CD4-positive, alpha-beta T cell treated with Interleukin-21 for 1 hour (primary cell): ENCODE data around the gene POLD2.

ENCODE experiments used
- DNase-seq: peaks from one replicate; pipeline ENCODE4 v3.0.0-alpha.2; 2020

Gene POLD2

GRCh38 chr7:44078521-44078920 is 44.8 kb downstream of the POLD2 start:
- DNase-seq = no peak

DNA sequence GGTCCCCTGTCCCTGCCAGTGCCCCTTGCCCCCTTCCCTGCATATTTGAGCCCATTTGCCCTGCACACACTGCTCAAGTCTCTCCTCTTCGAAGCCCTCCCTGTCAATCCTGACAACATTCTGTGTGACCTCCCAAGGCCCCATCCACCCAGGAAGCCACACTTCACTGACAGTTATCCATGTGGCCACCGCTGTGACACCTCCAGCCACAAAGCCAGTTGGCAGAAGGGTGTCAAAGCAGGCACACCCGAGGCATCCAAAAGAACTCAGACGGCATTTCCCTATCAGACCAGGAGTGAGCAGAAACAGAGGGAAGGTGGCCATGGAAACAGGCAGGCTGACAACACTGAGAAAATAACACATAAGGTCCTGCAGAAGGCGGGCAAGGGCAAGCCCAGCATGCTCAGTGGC is 45.7 kb downstream of the POLD2 start:
- no peak for DNase-seq

DNA sequence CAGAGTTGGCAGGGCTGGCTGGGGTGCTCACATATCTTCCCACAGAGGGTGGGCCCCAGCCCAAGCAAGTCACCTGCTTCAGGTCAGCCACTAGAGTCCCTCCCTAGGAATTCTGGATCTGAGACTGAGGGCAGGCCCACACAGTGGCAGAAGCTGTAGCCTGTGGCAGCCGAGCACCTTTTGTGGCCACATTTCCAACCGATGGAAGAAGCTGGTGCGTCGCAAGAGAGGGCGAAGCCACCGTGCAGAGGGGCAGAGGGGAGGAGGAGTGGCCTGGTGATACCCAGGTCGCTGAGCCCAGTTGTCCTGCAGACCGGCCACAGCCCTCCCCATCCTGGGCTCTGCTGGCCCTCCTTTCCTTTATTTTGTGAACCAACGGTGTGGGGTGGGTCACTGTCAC is 46.3 kb downstream of the POLD2 start:
- no peak for DNase-seq

DNA sequence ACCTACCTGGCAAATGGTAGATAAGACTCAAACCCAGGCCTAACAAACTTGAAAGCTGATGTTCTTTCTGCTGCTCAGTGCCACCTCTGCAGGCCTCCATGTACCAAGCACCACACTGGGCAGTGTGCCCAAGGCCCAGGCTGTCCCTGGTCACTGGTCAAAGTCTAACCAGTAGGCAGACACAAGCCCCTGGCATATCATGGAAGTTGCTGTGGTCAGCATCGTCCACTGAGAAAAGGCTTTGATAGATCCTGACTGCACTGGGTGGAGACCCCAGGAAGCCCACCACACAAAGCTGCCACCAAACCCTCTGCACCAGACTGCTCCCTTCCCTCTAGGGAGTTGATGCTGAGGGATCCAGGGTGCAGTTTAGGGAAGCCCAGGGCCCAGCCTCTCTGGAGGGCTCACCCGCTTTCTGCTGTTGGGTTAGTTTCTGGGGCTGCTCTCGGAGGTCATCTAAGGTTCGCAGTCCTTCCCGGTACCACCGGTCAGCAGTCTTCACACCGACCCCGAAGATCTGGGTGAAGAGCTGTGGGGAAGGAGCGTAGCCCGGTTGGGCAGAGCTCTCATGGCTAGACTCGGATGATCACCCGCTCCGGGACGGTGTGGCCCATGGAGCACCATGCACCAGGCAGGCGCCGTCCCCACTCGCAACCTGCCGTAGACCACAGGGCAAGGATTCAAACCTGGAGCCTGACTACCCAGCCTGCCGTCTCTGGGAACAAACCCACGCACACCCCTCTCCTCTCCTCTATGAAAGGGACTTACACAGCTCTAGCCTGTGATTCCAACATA is 47.0 kb downstream of the POLD2 start:
- no peak for DNase-seq

DNA sequence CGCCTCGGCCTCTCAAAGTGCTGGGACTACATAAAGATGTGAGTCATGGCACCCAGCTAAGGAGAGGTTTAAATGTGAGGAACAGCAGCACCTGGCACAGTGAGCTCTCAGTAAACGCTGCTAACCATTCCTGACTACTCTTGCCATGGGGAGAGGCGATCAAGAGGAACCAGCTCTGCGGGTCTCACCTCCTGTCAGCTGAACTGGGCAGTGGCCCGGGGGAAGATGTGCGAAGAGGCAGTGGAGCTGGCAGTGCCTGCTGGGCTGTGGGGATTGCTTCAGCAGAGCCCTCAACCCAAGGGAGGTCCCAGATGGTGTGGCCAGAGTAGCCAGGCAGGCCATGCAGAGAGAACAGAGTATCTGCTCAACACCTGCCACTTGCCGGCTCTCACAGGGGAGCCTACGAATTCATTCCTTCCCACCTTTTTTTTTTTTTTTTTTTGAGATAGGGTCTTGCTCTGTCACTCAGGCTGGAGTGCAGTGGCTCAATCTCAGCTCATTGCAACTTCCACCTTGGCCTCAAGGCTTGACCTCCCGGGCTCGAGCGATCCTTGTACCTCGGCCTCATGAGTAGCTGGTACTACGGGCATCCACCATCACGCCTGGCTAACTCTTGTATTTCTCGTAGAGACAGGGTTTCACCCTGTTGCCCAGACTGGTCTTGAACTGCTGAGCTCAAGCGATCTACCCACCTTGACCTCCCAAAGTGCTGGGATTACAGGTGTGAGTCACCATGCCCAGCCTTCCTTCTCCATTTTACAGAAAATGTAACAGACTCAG is 47.9 kb downstream of the POLD2 start:
- DNase-seq = no peak

- DNase-seq = no peak
Measured at GRCh38 chr7:44074349-44074695, 49.0 kb downstream of the POLD2 start.

DNA sequence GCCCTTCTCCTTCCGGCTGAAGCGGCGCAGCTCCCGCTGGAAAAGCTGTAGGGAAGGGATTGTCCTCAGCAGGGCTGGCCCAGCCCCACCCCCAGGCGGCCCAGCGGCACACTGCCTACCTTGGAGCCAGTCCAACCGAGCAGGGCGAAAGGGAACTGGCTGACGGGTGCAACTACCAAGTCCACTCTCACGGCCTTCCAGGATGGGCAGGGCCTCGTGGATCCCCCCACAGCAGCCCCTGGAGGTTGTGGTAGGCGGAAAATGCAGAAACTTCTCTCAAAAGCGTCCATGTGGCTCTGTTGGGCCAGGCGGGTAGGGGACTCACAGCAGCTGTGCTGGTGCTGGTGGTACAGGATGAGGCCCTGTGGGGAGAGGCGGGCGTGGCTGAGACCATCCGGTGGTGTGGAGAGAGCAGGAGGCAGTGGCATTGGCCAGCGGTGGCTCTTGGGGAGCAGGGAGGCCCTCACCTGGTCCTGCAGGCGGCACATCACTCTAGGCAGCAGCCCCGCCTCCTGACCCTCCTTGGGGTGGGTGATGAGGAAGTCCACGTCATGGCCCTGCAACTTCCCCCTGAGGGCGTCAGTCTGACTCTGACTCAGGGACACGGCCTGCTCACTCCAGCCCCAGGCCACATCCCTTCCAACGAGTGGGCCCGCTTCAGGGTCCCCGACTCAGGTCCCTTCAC is 49.5 kb downstream of the POLD2 start:
- DNase-seq = peak; percentile 55

GRCh38 chr7:44072364-44073231 is 50.8 kb downstream of the POLD2 start:
- DNase-seq = peak; percentile 34

DNA sequence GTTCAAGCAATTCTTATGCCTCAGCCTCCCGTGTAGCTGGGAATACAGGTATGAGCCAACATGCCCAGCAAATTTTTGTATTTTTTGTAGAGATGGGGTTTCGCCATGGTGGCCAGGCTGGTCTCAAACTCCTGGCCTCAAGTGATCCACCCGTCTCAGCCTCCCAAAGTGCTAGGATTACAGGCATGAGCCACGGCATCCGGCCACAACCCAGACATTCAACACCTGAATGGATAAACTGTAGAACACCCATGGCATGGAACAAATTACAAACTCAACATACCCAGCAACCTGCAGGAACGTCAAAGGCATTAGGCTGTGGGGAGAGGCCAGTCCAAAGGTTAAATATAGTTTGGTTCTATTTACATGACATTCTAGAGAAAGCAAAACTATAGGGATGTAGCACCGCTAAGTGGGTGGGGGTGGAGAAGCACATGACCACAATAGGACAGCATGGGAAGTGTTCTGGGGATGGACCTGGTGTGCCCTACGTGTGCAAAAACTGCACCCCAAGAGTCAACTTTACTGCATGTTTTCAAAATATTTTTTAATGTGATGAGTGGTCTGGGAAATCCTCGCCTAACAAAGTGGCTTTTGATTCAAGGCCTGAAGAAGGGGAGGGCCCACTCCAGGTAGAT is 51.5 kb downstream of the POLD2 start:
- DNase-seq = no peak

- no peak for DNase-seq
Measured at GRCh38 chr7:44068054-44068453, 55.3 kb downstream of the POLD2 start.

DNA sequence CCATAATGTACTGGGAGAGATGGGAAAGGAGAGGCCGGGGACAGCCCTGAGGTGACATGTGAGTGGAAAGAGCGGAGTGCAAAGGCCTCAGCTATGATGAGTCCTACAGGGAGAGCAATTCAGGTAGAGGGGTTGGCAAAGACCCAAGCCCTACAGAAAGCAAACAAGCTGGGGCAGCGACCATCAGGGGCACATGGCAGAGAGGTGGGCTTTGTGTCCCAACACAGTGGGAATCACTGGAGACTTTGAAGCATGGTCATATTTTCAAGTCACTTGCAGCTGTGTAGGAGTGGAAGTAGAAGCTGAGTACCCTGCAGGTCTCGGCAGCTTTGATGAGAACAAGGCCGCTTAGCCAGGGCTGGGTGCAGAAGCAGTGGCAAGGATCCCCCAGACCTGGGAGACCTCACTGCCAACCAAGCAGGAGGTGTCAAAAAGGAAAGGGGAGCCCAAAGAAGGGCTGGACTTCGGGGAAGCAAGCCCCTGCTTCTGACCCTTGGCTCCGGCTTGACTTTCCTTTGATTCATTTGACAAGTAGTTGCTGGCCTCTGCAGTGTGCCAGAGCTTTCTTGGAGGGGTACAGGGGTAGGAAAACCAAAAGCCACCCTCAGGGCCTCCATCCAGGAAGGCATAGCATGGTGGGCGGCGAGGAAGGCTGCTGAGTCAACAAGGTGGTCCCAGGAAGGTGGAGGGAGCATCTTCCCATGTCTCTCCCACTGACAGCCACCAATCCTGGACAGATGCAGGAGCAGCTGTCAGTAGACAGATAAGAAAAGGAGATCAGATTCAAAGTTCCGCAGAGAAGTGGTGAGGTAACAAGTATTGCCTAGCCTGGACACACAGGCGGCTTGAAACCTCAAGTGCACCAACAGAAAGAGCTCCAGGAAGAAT is 56.0 kb downstream of the POLD2 start:
- no peak for DNase-seq

GRCh38 chr7:44066494-44067063 is 56.8 kb downstream of the POLD2 start:
- no peak for DNase-seq

DNA sequence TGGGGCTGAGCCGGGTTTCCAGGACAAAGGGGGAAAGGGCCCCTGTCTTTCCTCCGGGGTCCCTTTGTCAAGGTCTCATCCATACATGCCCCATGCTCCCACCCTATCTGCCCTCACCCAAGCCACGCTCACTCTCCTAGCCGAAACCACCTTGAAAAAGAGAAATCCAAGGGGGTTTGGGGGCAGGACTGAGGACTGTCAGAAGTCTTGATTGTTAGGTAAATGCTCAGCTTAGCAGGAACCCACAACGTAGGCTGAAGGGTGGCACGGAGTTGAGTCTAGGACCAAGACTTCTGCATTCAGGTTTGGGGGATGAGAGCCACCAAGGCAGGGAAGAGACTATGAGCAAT is 57.3 kb downstream of the POLD2 start:
- no peak for DNase-seq

DNA sequence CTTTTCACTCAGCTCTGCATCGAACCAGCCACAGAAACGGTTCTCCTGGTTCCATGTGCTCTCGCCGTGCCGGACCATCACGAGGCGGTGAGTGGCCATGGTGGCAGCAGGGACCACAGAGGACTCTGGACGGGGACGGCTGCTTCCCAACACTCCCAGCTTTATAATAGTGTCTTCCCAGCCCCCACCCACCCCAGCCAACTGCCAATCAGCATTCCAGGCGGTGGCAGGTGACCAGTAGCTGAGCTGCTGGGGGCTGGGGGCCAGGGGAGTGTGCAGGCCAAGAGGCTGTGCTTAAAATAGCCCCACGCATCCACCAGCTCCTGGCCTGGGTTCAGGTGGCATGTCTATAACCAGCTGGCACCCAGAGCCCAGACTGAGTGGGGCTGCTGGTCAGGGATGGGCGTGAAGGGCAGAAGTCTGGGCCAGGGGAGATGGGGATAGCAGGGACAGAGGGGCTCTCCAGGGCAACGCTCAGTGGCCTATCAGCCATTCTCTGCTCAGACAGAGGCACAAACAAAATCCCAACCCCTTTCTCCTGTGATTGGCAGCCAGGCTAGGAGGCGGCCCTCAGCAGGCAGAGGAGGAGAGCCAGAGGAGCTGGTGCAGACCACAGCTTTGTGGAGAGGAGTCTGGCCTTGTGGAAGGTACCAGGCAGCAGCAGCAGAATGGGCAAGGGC is 57.8 kb downstream of the POLD2 start, which contains the start of gene PGAM2:
TSS of gene PGAM2 (minus strand) at position 137 of the 680 bp plus-strand sequence. CDS start at position 99, 38 bp downstream.
- DNase-seq = no peak

DNA sequence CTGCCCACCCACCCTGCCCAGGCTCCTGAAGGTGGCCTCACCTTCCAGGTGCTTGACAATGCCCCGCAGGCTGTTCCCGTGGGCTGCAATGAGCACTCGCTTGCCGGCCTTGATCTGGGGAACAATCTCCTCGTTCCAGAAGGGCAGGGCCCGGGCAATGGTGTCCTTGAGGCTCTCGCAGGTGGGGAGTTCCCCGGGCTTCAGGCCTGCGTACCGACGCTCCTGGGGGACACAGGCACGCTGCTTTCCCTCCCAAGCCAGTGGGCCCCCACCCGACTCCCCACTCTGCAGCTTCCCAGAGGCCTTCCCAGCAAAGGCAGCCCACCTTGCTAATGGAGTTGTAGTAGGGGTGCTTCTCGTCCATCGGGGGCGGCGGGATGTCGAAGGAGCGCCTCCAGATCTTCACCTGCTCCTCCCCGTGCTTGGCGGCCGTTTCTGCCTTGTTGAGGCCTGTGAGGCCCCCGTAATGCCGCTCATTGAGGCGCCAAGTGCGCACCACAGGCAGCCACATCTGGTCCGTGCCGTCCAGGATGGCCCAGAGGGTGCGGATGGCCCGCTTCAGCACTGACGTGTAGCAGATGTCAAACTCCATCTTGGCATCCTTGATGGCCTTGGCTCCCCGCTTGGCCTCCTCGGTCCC is 58.4 kb downstream of the POLD2 start:
- DNase-seq = no peak
